Suprapubic skin (tissue), 4 donors: Measurements from ENCODE around the gene PCDHGB7. TPM values are rescaled to one million over a fixed set of nuclear protein-coding genes. Genes with fewer than 3 reads are reported as not detected.
"Not testable (repeated sequence)": the region's sequence is repeated elsewhere in the genome, so short reads cannot be mapped to it uniquely, and the experiment has no call there.

Source experiments
- DNase-seq, 2 donors: peaks; one replicate each; pipeline ENCODE4 v3.0.0-alpha.2; 2019; ENCODE audit warnings: low spot score in 2 of 2
- H3K27ac ChIP-seq: fragments of 200-600 bp; sonication (generic); one replicate; pipeline ENCODE4 v1.5.1; 2019
- H3K27me3 ChIP-seq: fragments of 200-600 bp; sonication (generic); one replicate; pipeline ENCODE4 v1.5.1; 2019
- H3K36me3 ChIP-seq: fragments of 200-600 bp; sonication (generic); one replicate; pipeline ENCODE4 v1.5.1; 2019
- H3K4me1 ChIP-seq: fragments of 200-600 bp; sonication (generic); one replicate; pipeline ENCODE4 v1.5.1; 2019
- H3K4me3 ChIP-seq: fragments of 200-600 bp; sonication (generic); one replicate; pipeline ENCODE4 v1.5.1; 2019; ENCODE audit warnings: mild to moderate bottlenecking
- H3K9me3 ChIP-seq: fragments of 200-600 bp; sonication (generic); one replicate; pipeline ENCODE4 v1.5.1; 2019
- CTCF ChIP-seq, 2 donors: fragments of 200-600 bp in 1 of 2; fragments of 450-650 bp in 1 of 2; sonication (generic) in 1 of 2; IDR thresholded peaks; one replicate each; pipeline ENCODE4 v1.5.1; 2016 to 2019; ENCODE audit warnings: antibody characterized with exemption in 2 of 2, mild to moderate bottlenecking in 1 of 2, moderate library complexity in 1 of 2
- EP300 ChIP-seq: sonication (generic); formaldehyde crosslinking; IDR thresholded peaks from one replicate; pipeline ENCODE4 v1.6.1; 2017; ENCODE audit warnings: antibody characterized with exemption
- POLR2A ChIP-seq, 2 donors: fragments of 450-650 bp; IDR thresholded peaks; one replicate each; pipeline ENCODE4 v1.6.1; 2017; ENCODE audit warnings: antibody characterized with exemption in 2 of 2, mild to moderate bottlenecking in 2 of 2, moderate library complexity in 2 of 2
- POLR2AphosphoS5 ChIP-seq, 3 donors: sonication (generic); formaldehyde crosslinking; IDR thresholded peaks; one replicate each; pipeline ENCODE4 v1.6.1; 2017; ENCODE audit warnings: antibody characterized with exemption in 3 of 3
- WGBS: methylation state at CpG from one replicate; pipeline ENCODE4 v1.1.5; 2018; 5-methylcytosine and 5-hydroxymethylcytosine counted together
- total RNA-seq, 4 donors: library from RNA; depleted of rRNA; stranded (reverse); fragments of >200 nt; gene quantifications; one replicate each; pipeline ENCODE4 v1.1.0, GENCODE V29; 2016

Gene PCDHGB7
- total RNA-seq, result 10 to 100 TPM in 2 of 4 donors, 1 to 10 TPM in 2; 9.2 to 18.3 (median 9.9) TPM

- Histone ChIP-seq H3K4me3 (peak within 1 kb of the TSS; percentile 46), H3K9me3 (peaks cover 70% of the 10 kb centered on the region)
- DNase-seq, H3K27me3 ChIP-seq, H3K27ac ChIP-seq, H3K36me3 ChIP-seq, H3K4me1 ChIP-seq: not testable (repeated sequence)
- TF ChIP-seq CTCF (IDR thresholded peaks at IDR 0.05), result peak; percentile 15 to 63
- 18% methylated on average over 31 of the region's 47 CpGs for WGBS
Observed at GRCh38 chr5:141417494-141418172, at the start of gene PCDHGB7. PCDHGB7 (plus strand) TSS chr5:141417677; CDS start chr5:141417860, 183 bp downstream.

DNA sequence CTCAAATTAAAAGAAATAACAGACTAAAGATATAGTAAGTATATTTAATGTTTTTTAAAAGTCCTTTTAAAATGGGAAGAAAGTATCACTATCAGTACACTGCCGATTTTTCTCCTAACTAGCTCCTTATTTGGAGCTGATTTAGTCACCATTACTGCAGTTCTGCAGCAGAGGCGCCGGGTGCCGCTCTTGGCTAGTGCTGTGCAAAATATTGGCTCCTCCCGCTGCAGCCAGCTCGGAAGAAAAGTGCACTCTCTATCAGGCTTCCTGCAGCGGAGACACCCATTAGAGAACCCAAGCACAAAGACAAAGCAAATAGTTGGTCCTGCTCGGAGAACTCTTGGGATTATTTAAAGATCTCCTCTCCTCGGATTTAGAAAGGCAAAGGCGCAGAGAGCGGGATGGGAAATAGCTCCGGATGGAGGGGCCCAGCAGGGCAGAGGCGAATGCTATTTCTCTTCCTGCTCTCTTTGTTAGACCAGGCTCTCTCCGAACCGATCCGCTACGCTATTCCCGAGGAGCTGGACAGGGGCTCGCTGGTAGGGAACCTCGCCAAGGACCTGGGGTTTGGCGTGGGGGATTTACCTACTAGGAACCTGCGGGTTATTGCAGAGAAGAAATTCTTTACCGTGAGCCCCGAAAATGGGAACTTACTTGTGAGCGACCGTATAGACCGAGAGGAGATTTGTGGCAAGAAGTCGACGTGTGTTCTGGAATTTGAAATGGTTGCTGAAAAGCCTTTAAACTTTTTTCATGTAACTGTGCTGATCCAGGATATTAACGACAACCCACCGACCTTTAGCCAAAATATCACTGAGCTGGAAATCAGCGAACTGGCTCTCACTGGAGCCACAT lies 47.3 kb upstream of the PCDHGB7 start, which contains the start of gene PCDHGB3:
Gene PCDHGB3 (plus strand): TSS at position 249 of the 855 bp plus-strand sequence. CDS start 153 bp downstream, at position 402.
- Histone ChIP-seq H3K27me3 (peaks cover 15% of the 10 kb centered on the region), H3K27ac (no peak within 1 kb of the TSS), H3K9me3 (peaks cover 63% of the 10 kb centered on the region), H3K4me1 (no peaks in the 10 kb centered on the region), H3K36me3 (no peaks in the 10 kb centered on the region), H3K4me3 (peak within 1 kb of the TSS; percentile 37)
- TF ChIP-seq POLR2A (IDR thresholded peaks at IDR 0.05) (no peak), EP300 (no peak), POLR2AphosphoS5 (IDR thresholded peaks at IDR 0.05) (no peak), CTCF (IDR thresholded peaks at IDR 0.05) (peak in 1 of 2 donors; percentile 27)
- no peak for DNase-seq
- WGBS, result 21% methylated on average over 32 of the region's 32 CpGs

DNA sequence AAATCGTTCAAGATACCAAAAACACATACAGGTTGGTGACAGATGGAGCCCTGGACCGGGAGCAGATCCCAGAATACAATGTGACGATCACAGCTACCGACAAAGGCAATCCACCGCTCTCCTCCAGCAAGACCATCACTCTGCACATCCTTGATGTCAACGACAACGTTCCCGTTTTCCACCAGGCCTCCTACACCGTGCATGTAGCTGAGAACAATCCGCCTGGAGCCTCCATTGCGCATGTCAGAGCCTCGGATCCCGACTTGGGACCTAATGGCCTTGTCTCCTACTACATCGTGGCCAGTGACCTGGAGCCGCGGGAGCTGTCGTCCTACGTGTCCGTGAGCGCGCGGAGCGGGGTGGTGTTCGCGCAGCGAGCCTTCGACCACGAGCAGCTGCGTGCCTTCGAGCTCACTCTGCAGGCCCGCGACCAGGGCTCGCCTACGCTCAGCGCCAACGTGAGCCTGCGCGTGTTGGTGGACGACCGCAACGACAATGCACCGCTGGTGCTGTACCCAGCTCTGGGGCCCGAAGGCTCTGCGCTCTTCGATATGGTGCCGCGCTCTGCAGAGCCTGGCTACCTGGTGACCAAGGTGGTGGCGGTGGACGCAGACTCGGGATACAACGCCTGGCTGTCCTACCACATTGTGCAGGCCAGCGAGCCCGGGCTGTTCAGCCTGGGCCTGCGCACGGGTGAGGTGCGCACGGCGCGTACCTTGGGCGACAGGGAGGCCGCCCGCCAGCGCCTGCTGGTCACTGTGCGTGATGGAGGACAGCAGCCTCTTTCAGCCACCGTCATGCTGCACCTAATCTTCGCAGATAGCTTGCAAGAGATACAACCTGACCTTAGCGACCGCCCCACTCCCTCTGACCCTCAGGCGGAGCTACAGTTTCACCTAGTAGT lies 45.7 kb upstream of the PCDHGB7 start:
- Histone ChIP-seq H3K4me3 (no peak overlapping the region), H3K27me3 (peaks cover 12% of the 10 kb centered on the region), H3K4me1 (no peaks in the 10 kb centered on the region), H3K27ac (no peak overlapping the region), H3K36me3 (no peaks in the 10 kb centered on the region), H3K9me3 (peaks cover 62% of the 10 kb centered on the region)
- no peak for TF ChIP-seq CTCF (IDR thresholded peaks at IDR 0.05)
- TF ChIP-seq EP300, result no peak
- TF ChIP-seq POLR2A (IDR thresholded peaks at IDR 0.05), result no peak
- no peak for TF ChIP-seq POLR2AphosphoS5 (IDR thresholded peaks at IDR 0.05)
- DNase-seq, result no peak
- WGBS, result 31% methylated on average over 18 of the region's 69 CpGs

- H3K27me3 ChIP-seq, result peaks cover 9% of the 10 kb centered on the region
- peak within 1 kb of the TSS; percentile 29 for H3K4me3 ChIP-seq
- no peaks in the 10 kb centered on the region for H3K36me3 ChIP-seq
- TF ChIP-seq CTCF (IDR thresholded peaks at IDR 0.05) (no peak), EP300 (no peak), POLR2AphosphoS5 (IDR thresholded peaks at IDR 0.05) (no peak), POLR2A (IDR thresholded peaks at IDR 0.05) (no peak)
- H3K9me3 ChIP-seq, result peaks cover 60% of the 10 kb centered on the region
- WGBS, result 23% methylated on average over 23 of the region's 27 CpGs
- H3K4me1 ChIP-seq, result no peaks in the 10 kb centered on the region
- no peak for DNase-seq
- no peak within 1 kb of the TSS for H3K27ac ChIP-seq
Observed at GRCh38 chr5:141373673-141374317, 43.7 kb upstream of the PCDHGB7 start, which contains the start of gene PCDHGA6. PCDHGA6 (plus strand) TSS chr5:141373891; CDS start chr5:141374084, 193 bp downstream.
